WTC11 (cell line): ENCODE data around the gene IGFL1.

Experiments
- ATF2 ChIP-seq: sonication (generic); formaldehyde crosslinking; IDR thresholded peaks from 2 replicates; pipeline ENCODE4 v1.8.1; 2022; ENCODE audit warnings: low read depth, missing genetic modification reagents, borderline replicate concordance
- CTCF ChIP-seq: fragments of 200-600 bp; IDR thresholded peaks from 2 replicates; pipeline ENCODE4 v1.8.0; 2022; ENCODE audit warnings: antibody characterized with exemption
- IRF2 ChIP-seq: sonication (generic); formaldehyde crosslinking; IDR thresholded peaks from 2 replicates; pipeline ENCODE4 v1.8.0; 2022; ENCODE audit warnings: low read depth, missing genetic modification reagents, borderline replicate concordance
- SMAD4 ChIP-seq: sonication (generic); formaldehyde crosslinking; IDR thresholded peaks from 2 replicates; pipeline ENCODE4 v1.8.0; 2022; ENCODE audit warnings: mild to moderate bottlenecking, missing genetic modification reagents
- TCF7 ChIP-seq: sonication (generic); formaldehyde crosslinking; IDR thresholded peaks from 2 replicates; pipeline ENCODE4 v1.8.0; 2022; ENCODE audit warnings: mild to moderate bottlenecking, low read depth, missing genetic modification reagents, moderate library complexity
- ZBTB21 ChIP-seq: sonication (generic); formaldehyde crosslinking; IDR thresholded peaks from 2 replicates; pipeline ENCODE4 v1.8.1; 2023; ENCODE audit warnings: mild to moderate bottlenecking, missing genetic modification reagents, borderline replicate concordance

- TF ChIP-seq SMAD4 (CRISPR knock-in tag) (no peak), ZBTB21 (no peak), CTCF (no peak), IRF2 (no peak), ATF2 (CRISPR knock-in tag) (no peak), TCF7 (CRISPR knock-in tag) (no peak)
Measured at GRCh38 chr19:46193678-46194077, 35.9 kb upstream of the IGFL1 start.
